HEK293 (cell line): ENCODE results near the gene HMGA1.

Experiments
- ATF2 ChIP-seq: fragments of 450-650 bp; formaldehyde crosslinking; IDR thresholded peaks from 2 replicates; pipeline ENCODE4 v1.5.1; 2016; ENCODE audit warnings: missing biosample characterization, missing genetic modification characterization, low read depth
- KLF16 ChIP-seq: fragments of 450-650 bp; formaldehyde crosslinking; IDR thresholded peaks from 2 replicates; pipeline ENCODE4 v1.5.1; 2017; ENCODE audit warnings: missing biosample characterization, missing genetic modification characterization
- MYNN ChIP-seq: fragments of 450-650 bp; formaldehyde crosslinking; IDR thresholded peaks from 2 replicates; pipeline ENCODE4 v1.5.1; 2016; ENCODE audit warnings: missing biosample characterization, missing genetic modification characterization, borderline replicate concordance
- OVOL3 ChIP-seq: fragments of 450-650 bp; formaldehyde crosslinking; IDR thresholded peaks from 2 replicates; pipeline ENCODE4 v1.5.1; 2016; ENCODE audit warnings: missing biosample characterization, missing genetic modification characterization
- PBX3 ChIP-seq: sonication (generic); formaldehyde crosslinking; IDR thresholded peaks from 2 replicates; pipeline ENCODE4 v1.8.1; 2022; ENCODE audit warnings: mild to moderate bottlenecking, moderate library complexity, missing genetic modification reagents
- SP3 ChIP-seq: fragments of 450-650 bp; formaldehyde crosslinking; IDR thresholded peaks from 2 replicates; pipeline ENCODE4 v1.5.1; 2016; ENCODE audit warnings: missing biosample characterization, missing genetic modification characterization
- WT1 ChIP-seq: fragments of 450-650 bp; formaldehyde crosslinking; IDR thresholded peaks from 2 replicates; pipeline ENCODE4 v1.5.1; 2016; ENCODE audit warnings: missing biosample characterization, missing genetic modification characterization
- ZBTB11 ChIP-seq: fragments of 450-650 bp; formaldehyde crosslinking; conservative IDR thresholded peaks from 2 replicates; pipeline ENCODE4 v1.5.1; 2016; ENCODE audit warnings: low read depth, missing biosample characterization, missing genetic modification characterization
- ZNF221 ChIP-seq: fragments of 450-650 bp; formaldehyde crosslinking; IDR thresholded peaks from 2 replicates; pipeline ENCODE4 v1.5.1; 2017; ENCODE audit warnings: missing biosample characterization, missing genetic modification characterization, borderline replicate concordance
- ZNF24 ChIP-seq: fragments of 450-650 bp; formaldehyde crosslinking; IDR thresholded peaks from 2 replicates; pipeline ENCODE4 v1.5.1; 2016; ENCODE audit warnings: missing biosample characterization, missing genetic modification characterization
- ZNF266 ChIP-seq: fragments of 450-650 bp; formaldehyde crosslinking; IDR thresholded peaks from 2 replicates; pipeline ENCODE4 v1.5.1; 2016; ENCODE audit warnings: missing biosample characterization, missing genetic modification characterization, low read depth
- ZNF274 ChIP-seq, 2 experiments: fragments of 200-500 bp in 1 of 2; fragments of 450-650 bp in 1 of 2; sonication (Bioruptor generic) in 1 of 2; formaldehyde crosslinking in 1 of 2; IDR thresholded peaks; 2 replicates each; pipeline versions ENCODE4 v1.5.1 to v1.6.1; 2014 to 2016; ENCODE audit warnings: borderline replicate concordance in 1 of 2, inconsistent platforms in 1 of 2, low read length in 1 of 2, missing biosample characterization in 1 of 2, missing genetic modification characterization in 1 of 2
- ZNF341 ChIP-seq: fragments of 450-650 bp; formaldehyde crosslinking; IDR thresholded peaks from 2 replicates; pipeline ENCODE4; 2016; ENCODE audit warnings: low read depth, missing biosample characterization, missing genetic modification characterization
- ZNF423 ChIP-seq: fragments of 450-650 bp; formaldehyde crosslinking; IDR thresholded peaks from 2 replicates; pipeline ENCODE4 v1.5.1; 2016; ENCODE audit warnings: missing biosample characterization, missing genetic modification characterization
- ZNF488 ChIP-seq: fragments of 450-650 bp; formaldehyde crosslinking; IDR thresholded peaks from 2 replicates; pipeline ENCODE4 v1.5.1; 2016; ENCODE audit warnings: missing biosample characterization, missing genetic modification characterization
- ZNF530 ChIP-seq: fragments of 450-650 bp; formaldehyde crosslinking; IDR thresholded peaks from 2 replicates; pipeline ENCODE4 v1.5.1; 2016; ENCODE audit warnings: low read depth, missing biosample characterization, missing genetic modification characterization
- ZNF585B ChIP-seq: fragments of 450-650 bp; formaldehyde crosslinking; IDR thresholded peaks from 2 replicates; pipeline ENCODE4 v1.5.1; 2016; ENCODE audit warnings: missing biosample characterization, missing genetic modification characterization
- ZNF658 ChIP-seq: fragments of 450-650 bp; formaldehyde crosslinking; IDR thresholded peaks from 2 replicates; pipeline ENCODE4; 2016; ENCODE audit warnings: missing biosample characterization, missing genetic modification characterization
- ZNF677 ChIP-seq: fragments of 450-650 bp; IDR thresholded peaks from 2 replicates; pipeline ENCODE4 v1.5.0; 2018; ENCODE audit warnings: missing biosample characterization, mild to moderate bottlenecking, missing genetic modification characterization, moderate library complexity
- ZNF692 ChIP-seq: fragments of 450-650 bp; formaldehyde crosslinking; IDR thresholded peaks from 2 replicates; pipeline ENCODE4 v1.5.1; 2016; ENCODE audit warnings: missing biosample characterization, missing genetic modification characterization
- ZNF704 ChIP-seq: fragments of 450-650 bp; formaldehyde crosslinking; IDR thresholded peaks from 2 replicates; pipeline ENCODE4 v1.5.1; 2016; ENCODE audit warnings: missing biosample characterization, missing genetic modification characterization

Gene HMGA1

GRCh38 chr6:34248198-34248726 lies 11.6 kb downstream of the HMGA1 start (continued):
- no peak for TF ChIP-seq ZBTB11 (tag by site-specific recombination)
- no peak for TF ChIP-seq PBX3
- 0 out of 2 replicates have a peak, but pooled peaks have one; percentile 13 for TF ChIP-seq OVOL3 (tag by site-specific recombination)
- TF ChIP-seq MYNN = no peak
- TF ChIP-seq ZNF274 (IDR thresholded peaks at IDR 0.05; ENCODE audit: low read length) = no peak
- no peak for TF ChIP-seq ZNF274 (tag by site-specific recombination; IDR thresholded peaks at IDR 0.05; ENCODE audit: borderline replicate concordance)
- no peak for TF ChIP-seq ZNF221
- TF ChIP-seq ZNF24 (tag by site-specific recombination) = no peak
- no peak for TF ChIP-seq ZNF658 (tag by site-specific recombination)
- TF ChIP-seq ZNF704 = no peak
- peak; percentile 61 for TF ChIP-seq SP3 (tag by site-specific recombination)
- TF ChIP-seq KLF16 (tag by site-specific recombination) = no peak
- TF ChIP-seq ZNF585B (tag by site-specific recombination) = no peak
- TF ChIP-seq ZNF341 (tag by site-specific recombination) = no peak
- no peak for TF ChIP-seq ZNF423 (tag by site-specific recombination)
- 0 out of 2 replicates have a peak, but pooled peaks have one; percentile 28 for TF ChIP-seq ZNF677 (tag by site-specific recombination)
- TF ChIP-seq ATF2 (tag by site-specific recombination) = peak; percentile 85
- TF ChIP-seq WT1 (tag by site-specific recombination) = peak; percentile 13; the same call in 1 of the 2 replicates
- no peak for TF ChIP-seq ZNF488 (tag by site-specific recombination)
- TF ChIP-seq ZNF266 (tag by site-specific recombination) = no peak
- TF ChIP-seq ZNF692 (tag by site-specific recombination) = no peak; the same call in 1 of the 2 replicates
- TF ChIP-seq ZNF530 (tag by site-specific recombination) = no peak
